ENCODE results near the gene ZFP36.
"Not testable (repeated sequence)": the region's sequence is repeated elsewhere in the genome, so short reads cannot be mapped to it uniquely, and the experiment has no call there.

ZFP36 gene

DNA sequence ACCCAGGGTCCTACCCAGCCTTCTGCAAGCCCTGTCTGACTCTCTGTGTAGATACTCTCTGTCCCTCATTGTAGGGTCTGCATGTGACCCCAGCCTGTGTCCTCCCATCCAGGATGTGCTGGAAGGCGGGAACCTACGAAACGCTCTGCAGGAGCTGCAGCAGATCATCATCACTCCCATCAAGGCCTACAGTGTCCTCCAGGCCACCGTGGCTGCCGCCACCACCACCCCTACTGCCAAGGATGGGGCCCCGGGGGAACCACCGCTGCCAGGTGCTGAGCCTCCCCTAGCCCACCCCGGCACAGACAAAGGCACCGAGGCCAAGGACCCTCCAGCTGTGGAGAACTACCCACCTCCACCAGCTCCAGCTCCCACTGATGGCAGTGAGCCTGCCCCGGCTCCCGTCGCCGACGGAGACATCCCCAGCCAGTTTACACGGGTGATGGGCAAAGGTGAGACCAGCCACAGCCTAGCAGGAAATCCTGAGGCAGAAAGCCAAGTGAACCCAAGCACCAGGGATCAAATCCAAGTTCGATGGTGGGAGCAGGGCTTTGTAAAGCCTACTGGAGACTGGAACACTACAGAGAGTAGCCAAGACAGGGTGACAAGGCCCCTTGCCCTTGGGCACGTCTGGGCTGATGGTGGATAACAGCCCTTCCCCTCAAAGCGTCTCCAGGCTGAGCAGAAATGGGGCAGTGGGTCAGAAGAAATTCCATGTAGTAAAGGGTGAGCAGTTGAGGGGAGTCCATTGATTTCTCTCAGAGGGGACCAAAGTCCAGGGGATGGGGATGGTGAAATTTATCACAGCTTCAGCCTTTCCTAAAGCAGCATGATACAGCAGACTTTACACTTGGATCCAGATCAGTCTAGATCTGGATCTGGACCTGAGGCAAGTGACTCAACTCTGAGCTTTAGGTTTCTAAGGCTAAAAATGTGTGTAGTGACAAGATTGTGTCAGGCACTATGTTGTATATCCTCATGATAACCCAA lies 29.0 kb upstream of the ZFP36 start:
- no peak overlapping the region for H3K27ac ChIP-seq (ENCODE audit: low read length)
- H3K36me3 ChIP-seq (ENCODE audit: insufficient read depth, low read depth, low read length): peaks cover 89% of the 10 kb centered on the region
- H3K4me3 ChIP-seq (ENCODE audit: low read length): no peak overlapping the region
- H3K9me3 ChIP-seq (ENCODE audit: insufficient read depth, low read depth, low read length): no peaks in the 10 kb centered on the region
- no peaks in the 10 kb centered on the region for H3K4me1 ChIP-seq (ENCODE audit: insufficient read depth, low read length)
- H3K9ac ChIP-seq (ENCODE audit: low read depth, low read length): no peak overlapping the region
- no peaks in the 10 kb centered on the region for H3K27me3 ChIP-seq (ENCODE audit: insufficient read depth, low read length)

DNA sequence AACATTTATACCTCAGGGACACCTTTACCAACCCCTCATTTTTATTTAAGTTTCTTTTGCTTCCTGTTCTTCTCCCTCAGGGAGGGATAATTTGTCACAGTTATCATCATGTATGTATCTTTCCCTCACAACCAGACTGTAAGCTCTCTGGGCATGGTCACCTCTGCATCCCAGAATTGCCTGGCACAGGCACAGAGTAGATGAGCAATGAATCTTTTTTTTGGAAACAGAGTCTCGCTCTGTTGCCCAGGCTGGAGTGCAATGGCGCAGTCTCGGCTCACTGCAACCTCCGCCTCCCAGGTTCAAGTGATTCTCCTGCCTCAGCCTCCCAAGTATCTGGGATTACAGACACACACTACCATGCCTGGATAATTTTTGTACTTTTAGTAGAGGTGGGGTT lies 27.3 kb upstream of the ZFP36 start:
- not testable (repeated sequence) for H3K9ac ChIP-seq (ENCODE audit: low read depth, low read length); H3K27me3 ChIP-seq (ENCODE audit: insufficient read depth, low read length); H3K27ac ChIP-seq (ENCODE audit: low read length); H3K4me3 ChIP-seq (ENCODE audit: low read length); H3K4me1 ChIP-seq (ENCODE audit: insufficient read depth, low read length); H3K9me3 ChIP-seq (ENCODE audit: insufficient read depth, low read depth, low read length)
- peaks cover 96% of the 10 kb centered on the region for H3K36me3 ChIP-seq (ENCODE audit: insufficient read depth, low read depth, low read length)

DNA sequence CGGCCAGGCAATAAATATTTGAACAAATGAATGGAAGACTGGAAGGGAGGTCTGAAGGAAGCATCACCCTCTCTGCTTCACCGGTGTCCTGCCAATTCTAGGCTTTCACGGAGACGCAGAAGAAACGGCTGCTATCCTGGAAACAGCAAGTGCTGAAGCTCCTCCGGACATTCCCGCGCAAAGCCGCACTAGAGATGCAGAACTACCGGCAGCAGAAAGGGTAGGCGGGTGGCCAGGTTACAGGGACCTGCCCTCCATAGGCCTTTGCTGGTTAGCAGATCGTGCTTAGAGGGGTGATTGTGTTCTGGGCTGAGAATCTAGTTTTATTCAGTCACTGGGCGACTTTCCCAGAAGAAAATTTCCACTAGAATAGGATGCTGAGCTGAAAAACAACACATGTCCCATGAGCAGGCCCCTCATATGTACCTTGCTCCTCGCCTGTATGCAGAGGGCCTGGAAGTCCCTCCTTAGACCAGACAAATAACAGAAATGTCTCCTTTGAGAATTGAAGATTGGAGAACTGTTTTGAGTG lies 26.7 kb upstream of the ZFP36 start:
- Histone ChIP-seq H3K9me3 (ENCODE audit: insufficient read depth, low read depth, low read length) (no peaks in the 10 kb centered on the region), H3K27ac (ENCODE audit: low read length) (no peak overlapping the region), H3K9ac (ENCODE audit: low read depth, low read length) (no peak overlapping the region), H3K36me3 (ENCODE audit: insufficient read depth, low read depth, low read length) (peaks cover 98% of the 10 kb centered on the region), H3K27me3 (ENCODE audit: insufficient read depth, low read length) (no peaks in the 10 kb centered on the region), H3K4me1 (ENCODE audit: insufficient read depth, low read length) (no peaks in the 10 kb centered on the region), H3K4me3 (ENCODE audit: low read length) (no peak overlapping the region)

DNA sequence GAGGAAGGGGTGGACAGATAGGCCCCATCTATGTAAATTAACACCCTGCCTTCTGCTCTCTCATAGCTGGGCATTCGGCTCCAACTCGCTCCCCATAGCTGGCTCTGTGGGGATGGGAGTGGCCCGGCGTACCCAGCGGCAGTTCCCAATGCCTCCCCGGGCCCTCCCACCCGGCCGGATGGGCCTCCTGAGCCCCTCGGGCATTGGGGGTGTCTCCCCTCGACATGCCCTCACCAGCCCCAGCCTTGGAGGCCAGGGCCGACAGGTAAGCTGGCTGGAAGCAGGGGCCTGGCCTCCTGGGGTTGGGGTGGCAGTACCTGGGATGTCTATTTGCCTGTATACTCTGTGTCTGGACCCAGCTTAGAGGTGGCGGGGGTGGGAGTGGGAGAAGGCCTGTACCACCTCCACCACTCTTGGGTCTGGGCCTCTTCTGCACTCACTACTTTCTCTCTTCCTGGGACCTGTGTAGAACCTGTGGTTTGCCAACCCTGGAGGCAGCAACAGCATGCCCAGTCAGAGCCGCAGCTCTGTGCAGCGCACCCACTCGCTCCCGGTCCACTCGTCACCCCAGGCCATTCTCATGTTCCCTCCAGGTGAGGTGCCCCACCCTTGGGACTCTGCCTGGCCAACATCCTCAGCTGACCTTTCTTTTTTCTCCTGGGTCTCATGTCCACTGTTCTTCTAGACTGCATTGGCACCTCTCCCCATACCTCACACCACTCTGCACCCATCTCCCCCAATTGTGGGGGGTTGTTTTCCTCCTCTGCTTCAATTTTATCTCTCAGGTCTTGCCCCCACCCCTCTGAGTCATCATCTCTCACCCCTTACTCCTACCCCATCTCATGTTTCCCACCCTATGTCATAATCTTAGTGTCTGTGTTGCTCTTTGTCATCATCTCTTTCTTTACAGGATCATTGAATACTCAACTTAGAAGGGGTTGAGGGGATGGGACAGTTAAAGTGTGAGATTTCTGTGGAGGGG lies 25.8 kb upstream of the ZFP36 start:
- H3K36me3 ChIP-seq (ENCODE audit: insufficient read depth, low read depth, low read length): peaks cover 98% of the 10 kb centered on the region
- no peak overlapping the region for H3K9ac ChIP-seq (ENCODE audit: low read depth, low read length)
- no peaks in the 10 kb centered on the region for H3K4me1 ChIP-seq (ENCODE audit: insufficient read depth, low read length)
- no peak overlapping the region for H3K27ac ChIP-seq (ENCODE audit: low read length)
- H3K9me3 ChIP-seq (ENCODE audit: insufficient read depth, low read depth, low read length): no peaks in the 10 kb centered on the region
- no peaks in the 10 kb centered on the region for H3K27me3 ChIP-seq (ENCODE audit: insufficient read depth, low read length)
- H3K4me3 ChIP-seq (ENCODE audit: low read length): no peak overlapping the region

DNA sequence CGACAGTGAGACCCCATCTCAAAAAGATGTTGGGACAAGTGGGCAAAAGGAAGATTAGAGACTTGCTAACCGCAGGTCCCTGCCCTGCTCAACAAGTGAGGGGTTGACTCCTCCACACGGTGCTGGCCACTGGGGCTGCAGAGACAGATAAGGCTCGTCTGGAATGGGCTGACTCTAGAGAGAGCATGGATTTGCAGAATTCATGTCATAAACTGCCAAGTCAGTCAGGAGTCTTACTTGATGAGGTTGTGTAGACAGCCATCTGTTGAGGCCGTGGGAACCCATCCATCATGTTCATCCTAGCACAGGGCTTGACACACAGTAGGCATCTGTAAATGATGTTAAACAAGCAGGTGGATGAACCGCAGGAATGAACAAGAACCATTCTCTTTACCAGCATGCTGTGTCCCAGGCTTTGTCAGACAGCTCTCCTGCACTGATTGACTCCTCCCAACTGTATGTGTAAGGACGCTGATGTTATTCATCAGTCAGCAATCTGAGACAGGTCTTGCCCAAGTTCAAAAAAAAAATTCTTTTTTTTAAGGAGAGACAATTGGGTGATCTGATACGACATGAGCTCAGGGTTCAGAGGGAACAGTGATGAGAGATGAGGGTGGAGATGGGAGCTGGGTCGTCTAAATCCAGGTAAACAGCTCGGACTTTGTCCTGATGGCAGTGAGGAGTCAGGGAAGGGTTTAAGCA lies 24.6 kb upstream of the ZFP36 start:
- Histone ChIP-seq H3K27ac (ENCODE audit: low read length) (no peak overlapping the region), H3K27me3 (ENCODE audit: insufficient read depth, low read length) (no peaks in the 10 kb centered on the region), H3K4me3 (ENCODE audit: low read length) (no peak overlapping the region), H3K4me1 (ENCODE audit: insufficient read depth, low read length) (no peaks in the 10 kb centered on the region), H3K36me3 (ENCODE audit: insufficient read depth, low read depth, low read length) (peaks cover 98% of the 10 kb centered on the region), H3K9me3 (ENCODE audit: insufficient read depth, low read depth, low read length) (no peaks in the 10 kb centered on the region), H3K9ac (ENCODE audit: low read depth, low read length) (no peak overlapping the region)

DNA sequence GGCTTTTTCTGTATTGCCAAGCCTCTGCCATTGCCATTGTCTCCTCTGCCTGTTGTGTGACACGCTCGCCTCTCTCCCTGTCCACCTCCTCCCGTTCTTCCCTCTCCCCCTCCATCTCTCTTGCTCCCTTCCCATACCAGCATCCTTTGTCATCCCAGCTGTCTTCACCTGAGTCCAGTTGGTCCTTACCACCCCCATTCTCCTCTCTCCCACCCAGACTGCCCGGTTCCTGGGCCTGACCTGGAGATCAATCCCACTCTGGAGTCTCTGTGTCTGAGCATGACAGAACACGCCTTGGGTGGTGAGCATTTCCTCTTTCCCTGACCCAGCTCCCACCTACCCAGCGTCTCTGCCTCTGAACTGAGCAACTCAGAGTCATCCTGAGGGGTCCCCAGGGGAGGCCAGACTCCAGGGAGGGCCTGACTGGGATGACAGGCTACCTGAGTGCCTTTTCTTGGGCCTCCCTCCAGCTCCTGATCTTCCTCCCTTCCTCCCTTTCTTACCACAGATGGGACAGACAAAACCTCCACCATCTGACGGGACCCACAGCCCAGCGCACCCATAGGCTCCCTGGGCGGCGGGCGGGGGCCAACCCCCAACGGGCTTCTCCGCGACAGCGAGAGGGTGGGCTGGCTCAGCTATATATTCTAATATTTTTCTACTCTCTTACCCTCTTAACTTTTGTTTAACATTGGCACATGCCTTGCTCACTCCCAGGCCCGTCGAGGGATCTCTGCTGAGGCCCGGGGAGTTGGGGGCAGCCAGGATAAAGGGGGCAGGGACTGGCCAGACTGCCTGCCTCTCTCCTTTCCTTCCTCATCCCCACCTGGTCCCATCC lies 23.4 kb upstream of the ZFP36 start:
- H3K27ac ChIP-seq (ENCODE audit: low read length): no peak overlapping the region
- no peak overlapping the region for H3K9ac ChIP-seq (ENCODE audit: low read depth, low read length)
- H3K4me3 ChIP-seq (ENCODE audit: low read length): no peak overlapping the region
- H3K9me3 ChIP-seq (ENCODE audit: insufficient read depth, low read depth, low read length): no peaks in the 10 kb centered on the region
- H3K36me3 ChIP-seq (ENCODE audit: insufficient read depth, low read depth, low read length): peaks cover 98% of the 10 kb centered on the region
- H3K4me1 ChIP-seq (ENCODE audit: insufficient read depth, low read length): no peaks in the 10 kb centered on the region
- H3K27me3 ChIP-seq (ENCODE audit: insufficient read depth, low read length): no peaks in the 10 kb centered on the region

DNA sequence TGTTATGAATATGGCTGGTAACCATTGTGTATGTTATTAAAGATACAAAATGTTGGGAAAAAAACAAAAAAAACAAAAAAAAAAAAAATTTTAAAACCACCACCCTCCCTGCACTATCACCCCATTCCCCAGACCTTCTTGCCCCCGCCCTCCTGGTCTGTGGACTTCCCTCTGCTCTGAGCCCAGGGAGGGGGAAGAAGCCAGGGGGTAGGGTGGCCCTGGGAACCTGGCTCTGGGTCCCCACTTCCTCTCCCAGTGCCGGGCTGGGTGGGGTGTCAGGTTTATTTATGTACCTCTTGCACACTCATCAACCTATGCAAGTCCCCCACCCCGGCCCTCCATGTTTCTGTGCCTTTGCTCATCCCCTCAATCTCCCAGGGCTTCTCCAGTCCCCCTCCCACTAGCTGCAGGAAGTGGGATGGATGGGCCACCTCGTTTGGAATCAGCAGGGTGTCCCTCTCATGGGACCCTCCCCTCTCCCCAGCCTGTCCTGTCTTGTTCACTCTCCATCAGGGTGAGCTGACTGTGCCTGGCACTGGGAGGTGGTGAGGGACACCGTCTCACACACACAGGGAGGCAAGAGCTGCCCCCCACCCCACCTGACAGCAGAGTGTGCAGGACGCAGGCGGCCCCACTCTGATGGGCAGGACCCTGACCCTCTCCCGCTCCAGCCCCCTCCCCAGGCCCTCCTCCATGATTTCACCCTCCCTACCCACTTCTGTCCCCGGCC lies 21.6 kb upstream of the ZFP36 start:
- no peak overlapping the region for H3K4me3 ChIP-seq (ENCODE audit: low read length)
- no peak overlapping the region for H3K27ac ChIP-seq (ENCODE audit: low read length)
- no peak overlapping the region for H3K9ac ChIP-seq (ENCODE audit: low read depth, low read length)
- H3K9me3 ChIP-seq (ENCODE audit: insufficient read depth, low read depth, low read length): no peaks in the 10 kb centered on the region
- H3K36me3 ChIP-seq (ENCODE audit: insufficient read depth, low read depth, low read length): peaks cover 97% of the 10 kb centered on the region
- peaks cover 5% of the 10 kb centered on the region for H3K4me1 ChIP-seq (ENCODE audit: insufficient read depth, low read length)
- H3K27me3 ChIP-seq (ENCODE audit: insufficient read depth, low read length): no peaks in the 10 kb centered on the region

DNA sequence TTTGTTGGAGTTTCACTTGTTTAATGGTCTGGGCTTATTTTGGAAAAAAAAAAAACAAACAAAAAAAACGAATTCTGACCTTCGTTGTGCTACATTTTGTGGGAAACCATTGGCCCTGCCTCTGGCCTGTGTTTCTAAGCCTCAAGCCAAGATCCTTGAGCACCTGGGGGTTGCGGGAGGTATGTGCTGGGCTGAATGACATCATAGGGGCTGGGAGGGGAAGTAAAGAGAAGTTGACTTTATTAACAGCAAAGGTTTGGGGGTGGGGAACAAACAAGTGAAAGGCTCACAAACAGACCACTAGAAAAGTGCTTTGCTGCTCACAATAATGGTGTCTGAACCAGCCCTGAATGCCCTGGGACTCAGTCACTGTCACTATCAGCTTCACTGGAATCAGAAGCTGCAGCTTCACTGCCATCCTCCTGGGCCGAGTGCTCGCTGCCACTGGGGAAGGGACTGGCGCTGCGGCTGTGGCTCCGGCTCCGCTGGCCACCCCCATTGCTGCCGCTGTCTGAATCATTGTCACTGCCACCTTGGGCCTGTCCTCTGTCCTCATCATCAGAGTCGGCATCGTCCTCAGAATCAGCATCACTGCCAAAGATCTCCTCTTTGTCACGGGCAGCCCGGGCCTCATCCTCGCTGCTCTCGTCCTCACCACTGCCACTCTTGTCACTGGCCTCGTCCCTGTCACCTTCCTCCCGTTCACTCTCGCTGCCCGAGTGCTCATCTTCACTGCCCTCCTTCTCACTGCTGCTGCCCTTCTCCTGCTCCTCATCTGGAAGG lies 20.8 kb upstream of the ZFP36 start:
- Histone ChIP-seq H3K27me3 (ENCODE audit: insufficient read depth, low read length) (no peaks in the 10 kb centered on the region), H3K27ac (ENCODE audit: low read length) (no peak overlapping the region), H3K36me3 (ENCODE audit: insufficient read depth, low read depth, low read length) (peaks cover 89% of the 10 kb centered on the region), H3K9ac (ENCODE audit: low read depth, low read length) (no peak overlapping the region; the same call in 1 of the 2 replicates), H3K9me3 (ENCODE audit: insufficient read depth, low read depth, low read length) (no peaks in the 10 kb centered on the region), H3K4me1 (ENCODE audit: insufficient read depth, low read length) (peaks cover 5% of the 10 kb centered on the region), H3K4me3 (ENCODE audit: low read length) (no peak overlapping the region)

DNA sequence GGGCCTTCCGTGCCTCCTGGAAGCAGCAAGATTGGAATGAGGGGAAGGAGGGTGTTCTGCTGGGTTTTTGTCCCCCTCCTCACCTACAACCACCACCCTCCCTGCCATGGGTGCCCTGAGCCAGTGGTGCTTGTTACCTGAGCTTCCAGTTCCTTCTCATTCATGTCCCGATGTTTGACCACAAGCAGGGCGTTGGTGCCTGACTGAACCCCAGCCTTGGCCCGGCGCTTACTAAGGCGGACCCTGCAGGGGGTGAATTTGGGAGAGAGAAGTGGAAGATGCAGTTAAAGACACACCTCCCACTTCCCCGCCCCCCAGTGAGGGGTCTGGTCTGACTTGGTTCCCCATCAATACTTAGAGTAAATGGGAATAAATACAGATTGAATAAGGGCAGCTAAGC lies 20.1 kb upstream of the ZFP36 start:
- no peaks in the 10 kb centered on the region for H3K9me3 ChIP-seq (ENCODE audit: insufficient read depth, low read depth, low read length)
- peaks cover 5% of the 10 kb centered on the region for H3K4me1 ChIP-seq (ENCODE audit: insufficient read depth, low read length)
- H3K27me3 ChIP-seq (ENCODE audit: insufficient read depth, low read length): no peaks in the 10 kb centered on the region
- no peak overlapping the region for H3K27ac ChIP-seq (ENCODE audit: low read length)
- peaks cover 81% of the 10 kb centered on the region for H3K36me3 ChIP-seq (ENCODE audit: insufficient read depth, low read depth, low read length)
- no peak overlapping the region for H3K4me3 ChIP-seq (ENCODE audit: low read length)
- H3K9ac ChIP-seq (ENCODE audit: low read depth, low read length): no peak overlapping the region

DNA sequence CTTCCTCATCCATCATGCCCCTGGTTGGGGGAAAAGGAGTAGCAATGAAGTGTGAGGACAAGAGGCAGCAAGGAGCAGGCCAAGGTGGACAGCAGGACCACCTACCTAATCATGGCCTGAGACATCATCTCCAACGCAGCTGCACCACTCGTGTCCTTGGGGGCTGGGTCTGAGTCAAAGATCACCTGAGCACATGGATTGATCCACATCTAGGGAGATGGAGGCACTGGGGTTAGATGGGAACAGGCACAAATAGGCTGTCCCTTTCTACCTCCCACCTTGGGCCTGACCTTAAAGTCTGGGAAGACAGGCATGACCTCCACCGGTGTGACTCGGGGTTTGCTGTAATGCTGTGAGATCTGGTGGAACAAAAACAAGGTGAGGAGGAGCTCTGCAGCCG lies 18.0 kb upstream of the ZFP36 start:
- Histone ChIP-seq H3K4me3 (ENCODE audit: low read length) (no peak overlapping the region), H3K9ac (ENCODE audit: low read depth, low read length) (no peak overlapping the region), H3K36me3 (ENCODE audit: insufficient read depth, low read depth, low read length) (peaks cover 69% of the 10 kb centered on the region), H3K27me3 (ENCODE audit: insufficient read depth, low read length) (no peaks in the 10 kb centered on the region), H3K4me1 (ENCODE audit: insufficient read depth, low read length) (peaks cover 9% of the 10 kb centered on the region), H3K9me3 (ENCODE audit: insufficient read depth, low read depth, low read length) (no peaks in the 10 kb centered on the region), H3K27ac (ENCODE audit: low read length) (no peak overlapping the region)
